Measurements from ENCODE around the gene HBQ1.

GRCh38 chr16:154217-155030 lies 25.8 kb upstream of the HBQ1 start:
- no peak for TF ChIP-seq POLR2A (IDR thresholded peaks at IDR 0.05; ENCODE audit: low read depth)
- TF ChIP-seq, protein P1, sequence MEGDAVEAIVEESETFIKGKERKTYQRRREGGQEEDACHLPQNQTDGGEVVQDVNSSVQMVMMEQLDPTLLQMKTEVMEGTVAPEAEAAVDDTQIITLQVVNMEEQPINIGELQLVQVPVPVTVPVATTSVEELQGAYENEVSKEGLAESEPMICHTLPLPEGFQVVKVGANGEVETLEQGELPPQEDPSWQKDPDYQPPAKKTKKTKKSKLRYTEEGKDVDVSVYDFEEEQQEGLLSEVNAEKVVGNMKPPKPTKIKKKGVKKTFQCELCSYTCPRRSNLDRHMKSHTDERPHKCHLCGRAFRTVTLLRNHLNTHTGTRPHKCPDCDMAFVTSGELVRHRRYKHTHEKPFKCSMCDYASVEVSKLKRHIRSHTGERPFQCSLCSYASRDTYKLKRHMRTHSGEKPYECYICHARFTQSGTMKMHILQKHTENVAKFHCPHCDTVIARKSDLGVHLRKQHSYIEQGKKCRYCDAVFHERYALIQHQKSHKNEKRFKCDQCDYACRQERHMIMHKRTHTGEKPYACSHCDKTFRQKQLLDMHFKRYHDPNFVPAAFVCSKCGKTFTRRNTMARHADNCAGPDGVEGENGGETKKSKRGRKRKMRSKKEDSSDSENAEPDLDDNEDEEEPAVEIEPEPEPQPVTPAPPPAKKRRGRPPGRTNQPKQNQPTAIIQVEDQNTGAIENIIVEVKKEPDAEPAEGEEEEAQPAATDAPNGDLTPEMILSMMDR (IDR thresholded peaks at IDR 0.05) = no peak
- TF ChIP-seq EP300 (IDR thresholded peaks at IDR 0.05) = no peak
- TF ChIP-seq POLR2AphosphoS5 (IDR thresholded peaks at IDR 0.05) = no peak

Measured in esophagus muscularis mucosa (tissue), 4 donors.